HepG2 (cell line): ENCODE data around the gene LGALS4. TPM values are rescaled to one million over a fixed set of nuclear protein-coding genes. Genes with fewer than 3 reads are reported as not detected.
A peak's percentile ranks its signal among the peaks of the same experiment; 100 is the strongest.

Experiments
- ARID4A ChIP-seq: sonication (generic); formaldehyde crosslinking; IDR thresholded peaks from 2 replicates; pipeline ENCODE4 v1.5.0; 2020; ENCODE audit warnings: mild to moderate bottlenecking, missing genetic modification reagents, borderline replicate concordance
- ATF7 ChIP-seq, 2 experiments: fragments of 450-650 bp in 1 of 2; sonication (generic) in 1 of 2; formaldehyde crosslinking in 1 of 2; IDR thresholded peaks; 2 replicates each; pipeline versions ENCODE4 v1.4.0 to v1.6.1; 2016 to 2020; ENCODE audit warnings: antibody characterized with exemption in 1 of 2, mild to moderate bottlenecking in 1 of 2, missing genetic modification reagents in 1 of 2
- BORCS8-MEF2B ChIP-seq: sonication (generic); formaldehyde crosslinking; IDR thresholded peaks from 2 replicates; pipeline ENCODE4 v1.8.0; 2022; ENCODE audit warnings: mild to moderate bottlenecking, missing genetic modification reagents
- CREB1 ChIP-seq, 2 experiments: fragments of 450-650 bp in 1 of 2; IDR thresholded peaks; 2 replicates each; pipeline ENCODE4 v1.6.1; 2016 to 2017; ENCODE audit warnings: control low read depth in 1 of 2, mild to moderate bottlenecking in 1 of 2, missing compliant biosample characterization in 1 of 2, missing genetic modification characterization in 1 of 2
- ELF1 ChIP-seq: sonication (generic); formaldehyde crosslinking; IDR thresholded peaks from 2 replicates; pipeline ENCODE4 v1.4.0; 2020; ENCODE audit warnings: missing genetic modification reagents
- FOXJ3 ChIP-seq: sonication (generic); formaldehyde crosslinking; IDR thresholded peaks from 2 replicates; pipeline ENCODE4 v1.4.0; 2020; ENCODE audit warnings: missing genetic modification reagents, mild to moderate bottlenecking, borderline replicate concordance
- GATAD2A ChIP-seq: IDR thresholded peaks from 2 replicates; pipeline ENCODE4 v1.6.1; 2016
- HBP1 ChIP-seq: IDR thresholded peaks from 2 replicates; pipeline ENCODE4 v1.6.1; 2016; ENCODE audit warnings: low read depth, control low read depth
- HNRNPH1 ChIP-seq: fragments of 200-400 bp; formaldehyde crosslinking; optimal IDR thresholded peaks from 2 replicates; pipeline ENCODE3; 2017; ENCODE audit warnings: mild to moderate bottlenecking, low read depth, low read length
- ISL2 ChIP-seq: sonication (generic); formaldehyde crosslinking; IDR thresholded peaks from 2 replicates; pipeline ENCODE4 v1.5.0; 2020; ENCODE audit warnings: missing genetic modification reagents
- JUN ChIP-seq: sonication (generic); formaldehyde crosslinking; IDR thresholded peaks from 2 replicates; pipeline ENCODE4 v1.4.0; 2020; ENCODE audit warnings: mild to moderate bottlenecking, missing genetic modification reagents
- MLX ChIP-seq: IDR thresholded peaks from 2 replicates; pipeline ENCODE4 v1.6.1; 2016
- NCOR1 ChIP-seq: fragments of 200-600 bp; sonication (generic); IDR thresholded peaks from 2 replicates; pipeline ENCODE4 v1.7.0; 2017; ENCODE audit warnings: antibody characterized with exemption, low read length, borderline replicate concordance
- PCBP1 ChIP-seq: fragments of 200-400 bp; formaldehyde crosslinking; IDR thresholded peaks from 2 replicates; pipeline ENCODE4 v1.6.1; 2017; ENCODE audit warnings: mild to moderate bottlenecking, low read depth, low read length, borderline replicate concordance
- ZNF205 ChIP-seq: IDR thresholded peaks from 2 replicates; pipeline ENCODE4 v1.6.1; 2018; ENCODE audit warnings: missing biosample characterization, missing genetic modification reagents
- ZNF253 ChIP-seq: sonication (generic); formaldehyde crosslinking; IDR thresholded peaks from 2 replicates; pipeline ENCODE4 v1.8.0; 2022; ENCODE audit warnings: mild to moderate bottlenecking, missing genetic modification reagents, borderline replicate concordance
- ZNF274 ChIP-seq: sonication (generic); formaldehyde crosslinking; IDR thresholded peaks from 2 replicates; pipeline ENCODE4 v1.5.1; 2020; ENCODE audit warnings: mild to moderate bottlenecking, missing genetic modification reagents
- ZNF343 ChIP-seq: sonication (generic); formaldehyde crosslinking; IDR thresholded peaks from 2 replicates; pipeline ENCODE4 v1.4.0; 2020; ENCODE audit warnings: mild to moderate bottlenecking, missing genetic modification reagents
- ZNF431 ChIP-seq: sonication (generic); formaldehyde crosslinking; IDR thresholded peaks from 2 replicates; pipeline ENCODE4 v1.9.0; 2022; ENCODE audit warnings: missing genetic modification reagents, low read depth, mild to moderate bottlenecking, borderline replicate concordance
- ZNF549 ChIP-seq: sonication (generic); formaldehyde crosslinking; IDR thresholded peaks from 2 replicates; pipeline ENCODE4 v1.5.0; 2020; ENCODE audit warnings: missing genetic modification reagents
- ZNF569 ChIP-seq: sonication (generic); formaldehyde crosslinking; IDR thresholded peaks from 2 replicates; pipeline ENCODE4 v1.5.0; 2020; ENCODE audit warnings: mild to moderate bottlenecking, missing genetic modification reagents, moderate library complexity, borderline replicate concordance
- polyA plus RNA-seq, 8 experiments: library from polyadenylated mRNA; depleted of rRNA in 3 of 8; stranded (reverse) in 7 of 8; unstranded in 1 of 8; fragments of >200 nt; fragmentation: Illumina TruSeq in 4 of 8; extraction: Trizol in 4 of 8; gene quantifications; 2 replicates each; pipeline versions ENCODE4 v1.2.1 to v1.2.3, GENCODE V29; 2011 to 2016; ENCODE audit warnings: low read depth in 4 of 8, missing spikeins in 1 of 8, mixed read lengths in 1 of 8; ENCODE audit not compliant: insufficient read depth in 1 of 8
- total RNA-seq, 5 experiments: library from RNA; depleted of rRNA; stranded (reverse); fragments of >200 nt; fragmentation: Illumina TruSeq; extraction: Trizol; gene quantifications; 2 replicates each; pipeline ENCODE4 v1.2.3, GENCODE V29; 2016; ENCODE audit warnings: low read depth in 1 of 5
- TF ChIP-seq, protein P1 (sequence below): sonication (generic); formaldehyde crosslinking; IDR thresholded peaks from 2 replicates; pipeline ENCODE4 v1.8.0; 2023; ENCODE audit warnings: mild to moderate bottlenecking, missing genetic modification reagents

The LGALS4 gene
- total and polyA plus RNA-seq, 2 of the 13 experiments (the other 11 are each of a cell fraction or from before 2014, with no cell fraction given) = 0.24 to 0.71 TPM

DNA sequence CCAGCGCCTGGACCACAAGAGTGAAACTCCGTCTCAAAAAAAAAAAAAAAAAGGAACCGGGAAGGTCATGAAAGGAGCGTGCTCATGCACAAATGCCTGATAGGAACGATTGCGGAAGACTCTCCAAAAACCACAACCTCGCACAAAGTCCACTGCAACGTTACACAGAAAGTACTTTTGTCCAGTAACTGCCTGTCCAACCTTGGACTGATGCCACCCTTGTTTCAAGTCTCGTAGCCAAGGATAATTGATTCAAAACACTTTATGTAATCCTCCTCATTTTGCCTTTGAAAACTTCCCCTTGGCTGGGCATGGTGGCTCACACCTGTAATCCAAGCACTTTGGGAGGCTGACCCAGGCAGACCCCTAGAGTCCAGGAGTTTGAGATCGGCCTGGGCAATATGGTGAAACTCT, 53.1 kb downstream of the LGALS4 start (continued):
- peak; percentile 91 for TF ChIP-seq MLX (CRISPR knock-in tag)
- TF ChIP-seq ZNF205 (CRISPR knock-in tag) = no peak
- TF ChIP-seq ATF7 (IDR thresholded peaks at IDR 0.05) = 0 out of 2 replicates have a peak, but pooled peaks have one; percentile 20
- TF ChIP-seq ATF7 (CRISPR knock-in tag; IDR thresholded peaks at IDR 0.05) = no peak
- peak; percentile 47; the same call in 1 of the 2 replicates for TF ChIP-seq ARID4A
- 0 out of 2 replicates have a peak, but pooled peaks have one; percentile 20 for TF ChIP-seq CREB1 (IDR thresholded peaks at IDR 0.05)
- peak; percentile 72 for TF ChIP-seq CREB1 (CRISPR knock-in tag; IDR thresholded peaks at IDR 0.05)
- no peak for TF ChIP-seq HBP1 (CRISPR knock-in tag)
- peak; percentile 90; the same call in 1 of the 2 replicates for TF ChIP-seq FOXJ3
- peak; percentile 64 for TF ChIP-seq ELF1 (CRISPR knock-in tag)
- TF ChIP-seq ZNF549 (CRISPR knock-in tag) = no peak
- TF ChIP-seq ZNF343 (CRISPR knock-in tag) = no peak
- peak; percentile 59; the same call in 1 of the 2 replicates for TF ChIP-seq JUN
- no peak for TF ChIP-seq ZNF253 (CRISPR knock-in tag)
- peak; percentile 95 for TF ChIP-seq GATAD2A (CRISPR knock-in tag)
- TF ChIP-seq BORCS8-MEF2B (CRISPR knock-in tag) = peak; percentile 47; the same call in 1 of the 2 replicates
- peak; percentile 94 for TF ChIP-seq NCOR1
- no peak for TF ChIP-seq ZNF274 (CRISPR knock-in tag)
- no peak for TF ChIP-seq ZNF569
- TF ChIP-seq, protein P1, sequence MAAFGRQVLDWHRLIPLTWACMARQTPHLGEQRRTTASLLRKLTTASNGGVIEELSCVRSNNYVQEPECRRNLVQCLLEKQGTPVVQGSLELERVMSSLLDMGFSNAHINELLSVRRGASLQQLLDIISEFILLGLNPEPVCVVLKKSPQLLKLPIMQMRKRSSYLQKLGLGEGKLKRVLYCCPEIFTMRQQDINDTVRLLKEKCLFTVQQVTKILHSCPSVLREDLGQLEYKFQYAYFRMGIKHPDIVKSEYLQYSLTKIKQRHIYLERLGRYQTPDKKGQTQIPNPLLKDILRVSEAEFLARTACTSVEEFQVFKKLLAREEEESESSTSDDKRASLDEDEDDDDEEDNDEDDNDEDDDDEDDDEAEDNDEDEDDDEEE (CRISPR knock-in tag) = no peak; the same call in 1 of the 2 replicates
- TF ChIP-seq HNRNPH1 = no peak
- TF ChIP-seq PCBP1 = no peak
- TF ChIP-seq ISL2 = peak; percentile 85
- no peak for TF ChIP-seq ZNF431 (CRISPR knock-in tag)
